22Rv1 (cell line): ENCODE measurements around the gene SRC.

ENCODE experiments used
- ZFX ChIP-seq: fragments of 450-650 bp; IDR thresholded peaks from 2 replicates; pipeline ENCODE4 v1.6.1; 2017; ENCODE audit warnings: antibody characterized with exemption, borderline replicate concordance
- TF ChIP-seq, protein P1 (sequence below): fragments of 450-650 bp; IDR thresholded peaks from 2 replicates; pipeline ENCODE4 v1.5.1; 2017; ENCODE audit warnings: mild to moderate bottlenecking

DNA sequence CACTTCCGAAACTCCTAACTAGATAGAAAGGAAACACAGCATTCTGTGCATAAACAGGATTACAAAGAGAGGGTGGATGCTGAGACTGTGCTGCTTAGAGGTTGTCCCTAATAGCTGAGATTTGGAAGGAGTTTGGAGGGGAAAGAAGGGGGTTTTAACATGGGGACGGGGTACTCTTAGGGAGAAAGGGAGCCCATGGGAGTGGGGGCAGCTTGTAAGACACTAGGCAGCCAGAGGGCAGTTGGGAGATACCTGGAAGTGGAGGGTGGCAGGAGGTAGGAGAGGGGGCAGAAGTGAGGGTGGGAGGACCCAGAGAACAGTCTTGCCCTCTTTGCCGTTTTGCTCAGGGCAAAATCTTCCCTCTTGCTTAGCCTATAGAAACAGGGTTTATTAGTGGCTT lies 40.1 kb upstream of the SRC start:
- TF ChIP-seq, protein P1, sequence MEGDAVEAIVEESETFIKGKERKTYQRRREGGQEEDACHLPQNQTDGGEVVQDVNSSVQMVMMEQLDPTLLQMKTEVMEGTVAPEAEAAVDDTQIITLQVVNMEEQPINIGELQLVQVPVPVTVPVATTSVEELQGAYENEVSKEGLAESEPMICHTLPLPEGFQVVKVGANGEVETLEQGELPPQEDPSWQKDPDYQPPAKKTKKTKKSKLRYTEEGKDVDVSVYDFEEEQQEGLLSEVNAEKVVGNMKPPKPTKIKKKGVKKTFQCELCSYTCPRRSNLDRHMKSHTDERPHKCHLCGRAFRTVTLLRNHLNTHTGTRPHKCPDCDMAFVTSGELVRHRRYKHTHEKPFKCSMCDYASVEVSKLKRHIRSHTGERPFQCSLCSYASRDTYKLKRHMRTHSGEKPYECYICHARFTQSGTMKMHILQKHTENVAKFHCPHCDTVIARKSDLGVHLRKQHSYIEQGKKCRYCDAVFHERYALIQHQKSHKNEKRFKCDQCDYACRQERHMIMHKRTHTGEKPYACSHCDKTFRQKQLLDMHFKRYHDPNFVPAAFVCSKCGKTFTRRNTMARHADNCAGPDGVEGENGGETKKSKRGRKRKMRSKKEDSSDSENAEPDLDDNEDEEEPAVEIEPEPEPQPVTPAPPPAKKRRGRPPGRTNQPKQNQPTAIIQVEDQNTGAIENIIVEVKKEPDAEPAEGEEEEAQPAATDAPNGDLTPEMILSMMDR = no peak
- no peak for TF ChIP-seq ZFX
